HEK293 (cell line): ENCODE results near the gene METTL26.
A peak's percentile ranks its signal among the peaks of the same experiment; 100 is the strongest.

ENCODE experiments used
- BCL11A ChIP-seq: fragments of 450-650 bp; formaldehyde crosslinking; IDR thresholded peaks from 2 replicates; pipeline ENCODE4 v1.5.1; 2016; ENCODE audit warnings: low read depth, missing biosample characterization, missing genetic modification characterization
- GLIS2 ChIP-seq: fragments of 450-650 bp; formaldehyde crosslinking; IDR thresholded peaks from 2 replicates; pipeline ENCODE4 v1.5.1; 2016; ENCODE audit warnings: missing biosample characterization, missing genetic modification characterization
- KLF1 ChIP-seq: fragments of 450-650 bp; formaldehyde crosslinking; IDR thresholded peaks from 2 replicates; pipeline ENCODE4 v1.5.1; 2016; ENCODE audit warnings: missing biosample characterization, missing genetic modification characterization
- KLF9 ChIP-seq: fragments of 450-650 bp; formaldehyde crosslinking; IDR thresholded peaks from 2 replicates; pipeline ENCODE4 v1.5.1; 2016; ENCODE audit warnings: missing biosample characterization, missing genetic modification characterization, low read depth
- MZF1 ChIP-seq: fragments of 450-650 bp; formaldehyde crosslinking; IDR thresholded peaks from 2 replicates; pipeline ENCODE4 v1.5.1; 2017; ENCODE audit warnings: missing biosample characterization, missing genetic modification characterization, borderline replicate concordance
- OSR2 ChIP-seq: fragments of 450-650 bp; formaldehyde crosslinking; IDR thresholded peaks from 2 replicates; pipeline ENCODE4 v1.5.1; 2016; ENCODE audit warnings: missing biosample characterization, missing genetic modification characterization
- PATZ1 ChIP-seq: fragments of 450-650 bp; formaldehyde crosslinking; IDR thresholded peaks from 2 replicates; pipeline ENCODE4 v1.5.1; 2016; ENCODE audit warnings: missing biosample characterization, missing genetic modification characterization
- PRDM10 ChIP-seq: fragments of 450-650 bp; formaldehyde crosslinking; IDR thresholded peaks from 2 replicates; pipeline ENCODE4 v1.5.1; 2016; ENCODE audit warnings: missing biosample characterization, missing genetic modification characterization
- REPIN1 ChIP-seq: fragments of 450-650 bp; formaldehyde crosslinking; IDR thresholded peaks from 2 replicates; pipeline ENCODE4 v1.5.1; 2017; ENCODE audit warnings: missing biosample characterization, missing genetic modification characterization, low read depth
- SP3 ChIP-seq: fragments of 450-650 bp; formaldehyde crosslinking; IDR thresholded peaks from 2 replicates; pipeline ENCODE4 v1.5.1; 2016; ENCODE audit warnings: missing biosample characterization, missing genetic modification characterization
- ZBTB17 ChIP-seq: fragments of 450-650 bp; formaldehyde crosslinking; IDR thresholded peaks from 2 replicates; pipeline ENCODE4 v1.5.1; 2016; ENCODE audit warnings: missing biosample characterization, missing genetic modification characterization
- ZBTB44 ChIP-seq: fragments of 450-650 bp; IDR thresholded peaks from 2 replicates; pipeline ENCODE4 v1.5.1; 2018; ENCODE audit warnings: missing biosample characterization, mild to moderate bottlenecking, missing genetic modification characterization
- ZBTB8A ChIP-seq: fragments of 450-650 bp; formaldehyde crosslinking; IDR thresholded peaks from 2 replicates; pipeline ENCODE4 v1.5.1; 2016; ENCODE audit warnings: missing biosample characterization, missing genetic modification characterization
- ZEB2 ChIP-seq: fragments of 450-650 bp; formaldehyde crosslinking; IDR thresholded peaks from 2 replicates; pipeline ENCODE4 v1.5.1; 2016; ENCODE audit warnings: missing biosample characterization, missing genetic modification characterization
- ZFP37 ChIP-seq: fragments of 450-650 bp; formaldehyde crosslinking; IDR thresholded peaks from 2 replicates; pipeline ENCODE4 v1.5.1; 2016; ENCODE audit warnings: missing biosample characterization, missing genetic modification characterization
- ZFP69B ChIP-seq: fragments of 450-650 bp; formaldehyde crosslinking; IDR thresholded peaks from 2 replicates; pipeline ENCODE4 v1.5.1; 2016; ENCODE audit warnings: missing biosample characterization, missing genetic modification characterization
- ZNF10 ChIP-seq: fragments of 450-650 bp; formaldehyde crosslinking; IDR thresholded peaks from 2 replicates; pipeline ENCODE4 v1.5.1; 2017; ENCODE audit warnings: missing biosample characterization, missing genetic modification characterization
- ZNF133 ChIP-seq: fragments of 450-650 bp; formaldehyde crosslinking; IDR thresholded peaks from 2 replicates; pipeline ENCODE4 v1.5.1; 2016; ENCODE audit warnings: missing biosample characterization, missing genetic modification characterization
- ZNF184 ChIP-seq: fragments of 450-650 bp; IDR thresholded peaks from 2 replicates; pipeline ENCODE4 v1.5.1; 2018; ENCODE audit warnings: missing biosample characterization, mild to moderate bottlenecking, missing genetic modification characterization
- ZNF341 ChIP-seq: fragments of 450-650 bp; formaldehyde crosslinking; IDR thresholded peaks from 2 replicates; pipeline ENCODE4; 2016; ENCODE audit warnings: low read depth, missing biosample characterization, missing genetic modification characterization
- ZNF555 ChIP-seq: fragments of 450-650 bp; formaldehyde crosslinking; conservative IDR thresholded peaks from 2 replicates; pipeline ENCODE4 v1.5.1; 2017; ENCODE audit warnings: missing biosample characterization, mild to moderate bottlenecking, missing genetic modification characterization, inconsistent platforms
- ZNF558 ChIP-seq: fragments of 450-650 bp; formaldehyde crosslinking; IDR thresholded peaks from 2 replicates; pipeline ENCODE4 v1.5.1; 2016; ENCODE audit warnings: missing biosample characterization, missing genetic modification characterization
- ZNF707 ChIP-seq: fragments of 450-650 bp; formaldehyde crosslinking; IDR thresholded peaks from 2 replicates; pipeline ENCODE4 v1.5.1; 2016; ENCODE audit warnings: missing biosample characterization, missing genetic modification characterization
- ZNF837 ChIP-seq: fragments of 450-650 bp; formaldehyde crosslinking; IDR thresholded peaks from 2 replicates; pipeline ENCODE4 v1.5.1; 2016; ENCODE audit warnings: missing biosample characterization, missing genetic modification characterization
- TF ChIP-seq, protein P1 (sequence below): fragments of 450-650 bp; formaldehyde crosslinking; IDR thresholded peaks from 2 replicates; pipeline ENCODE4 v1.5.1; 2016; ENCODE audit warnings: missing biosample characterization, missing genetic modification characterization
- TF ChIP-seq, protein P2 (sequence below): fragments of 450-650 bp; formaldehyde crosslinking; IDR thresholded peaks from 2 replicates; pipeline ENCODE4; 2016; ENCODE audit warnings: missing biosample characterization, missing genetic modification characterization
- TF ChIP-seq, protein P3 (sequence below): fragments of 450-650 bp; formaldehyde crosslinking; IDR thresholded peaks from 2 replicates; pipeline ENCODE4 v1.5.1; 2017; ENCODE audit warnings: missing biosample characterization, missing genetic modification characterization

Gene METTL26

DNA sequence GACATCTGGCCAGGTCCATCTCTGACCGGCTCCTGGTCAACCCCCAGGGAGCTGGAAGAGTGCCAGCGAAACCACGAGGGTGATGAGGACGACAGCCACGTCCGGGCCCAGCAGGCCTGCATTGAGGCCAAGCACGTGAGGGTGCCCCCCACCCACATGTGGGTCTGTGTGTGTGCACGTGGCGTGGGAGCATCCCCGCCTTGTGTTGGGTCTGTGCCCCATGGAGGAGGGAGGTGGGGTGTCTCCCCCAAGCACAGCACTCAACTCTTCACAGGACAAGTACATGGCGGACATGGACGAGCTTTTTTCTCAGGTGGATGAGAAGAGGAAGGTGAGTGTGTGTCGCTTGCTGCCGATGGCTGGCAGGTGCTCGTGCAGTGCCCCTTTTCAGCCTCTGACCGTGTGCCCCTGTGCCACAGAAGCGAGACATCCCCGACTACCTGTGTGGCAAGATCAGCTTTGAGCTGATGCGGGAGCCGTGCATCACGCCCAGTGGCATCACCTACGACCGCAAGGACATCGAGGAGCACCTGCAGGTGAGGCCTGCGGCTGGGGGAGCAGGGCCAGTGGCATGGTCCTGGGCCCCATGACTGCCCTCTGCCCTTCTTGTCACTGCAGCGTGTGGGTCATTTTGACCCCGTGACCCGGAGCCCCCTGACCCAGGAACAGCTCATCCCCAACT lies 45.8 kb upstream of the METTL26 start (continued):
- TF ChIP-seq PATZ1 (tag by site-specific recombination) (peak; percentile 97), ZBTB44 (tag by site-specific recombination) (0 out of 2 replicates have a peak, but pooled peaks have one; percentile 47), ZFP69B (tag by site-specific recombination) (peak; percentile 80), ZNF707 (tag by site-specific recombination) (no peak), ZFP37 (no peak), ZNF184 (tag by site-specific recombination) (peak; percentile 7; the same call in 1 of the 2 replicates), ZNF341 (peak; percentile 21), BCL11A (peak; percentile 85), ZBTB8A (peak; percentile 77), ZBTB17 (tag by site-specific recombination) (peak; percentile 51; the same call in 1 of the 2 replicates), ZNF133 (no peak), ZNF558 (tag by site-specific recombination) (no peak), SP3 (tag by site-specific recombination) (peak; percentile 13; the same call in 1 of the 2 replicates), KLF9 (tag by site-specific recombination) (0 out of 2 replicates have a peak, but pooled peaks have one; percentile 38), MZF1 (peak; percentile 51; the same call in 1 of the 2 replicates), REPIN1 (0 out of 2 replicates have a peak, but pooled peaks have one; percentile 8), KLF1 (tag by site-specific recombination) (peak; percentile 72), ZEB2 (tag by site-specific recombination) (peak; percentile 87; the same call in 1 of the 2 replicates), ZNF837 (peak; percentile 97), GLIS2 (tag by site-specific recombination) (peak; percentile 96), ZNF555 (no peak), PRDM10 (tag by site-specific recombination) (peak; percentile 78), ZNF10 (tag by site-specific recombination) (peak; percentile 43), OSR2 (tag by site-specific recombination) (peak; percentile 75)
- TF ChIP-seq, protein P1, sequence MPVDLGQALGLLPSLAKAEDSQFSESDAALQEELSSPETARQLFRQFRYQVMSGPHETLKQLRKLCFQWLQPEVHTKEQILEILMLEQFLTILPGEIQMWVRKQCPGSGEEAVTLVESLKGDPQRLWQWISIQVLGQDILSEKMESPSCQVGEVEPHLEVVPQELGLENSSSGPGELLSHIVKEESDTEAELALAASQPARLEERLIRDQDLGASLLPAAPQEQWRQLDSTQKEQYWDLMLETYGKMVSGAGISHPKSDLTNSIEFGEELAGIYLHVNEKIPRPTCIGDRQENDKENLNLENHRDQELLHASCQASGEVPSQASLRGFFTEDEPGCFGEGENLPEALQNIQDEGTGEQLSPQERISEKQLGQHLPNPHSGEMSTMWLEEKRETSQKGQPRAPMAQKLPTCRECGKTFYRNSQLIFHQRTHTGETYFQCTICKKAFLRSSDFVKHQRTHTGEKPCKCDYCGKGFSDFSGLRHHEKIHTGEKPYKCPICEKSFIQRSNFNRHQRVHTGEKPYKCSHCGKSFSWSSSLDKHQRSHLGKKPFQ = peak; percentile 11; the same call in 1 of the 2 replicates
- TF ChIP-seq, protein P2, sequence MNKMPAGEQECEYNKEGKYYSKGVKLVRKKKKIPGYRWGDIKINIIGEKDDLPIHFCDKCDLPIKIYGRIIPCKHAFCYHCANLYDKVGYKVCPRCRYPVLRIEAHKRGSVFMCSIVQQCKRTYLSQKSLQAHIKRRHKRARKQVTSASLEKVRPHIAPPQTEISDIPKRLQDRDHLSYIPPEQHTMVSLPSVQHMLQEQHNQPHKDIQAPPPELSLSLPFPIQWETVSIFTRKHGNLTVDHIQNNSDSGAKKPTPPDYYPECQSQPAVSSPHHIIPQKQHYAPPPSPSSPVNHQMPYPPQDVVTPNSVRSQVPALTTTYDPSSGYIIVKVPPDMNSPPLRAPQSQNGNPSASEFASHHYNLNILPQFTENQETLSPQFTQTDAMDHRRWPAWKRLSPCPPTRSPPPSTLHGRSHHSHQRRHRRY (tag by site-specific recombination) = peak; percentile 36
- TF ChIP-seq, protein P3, sequence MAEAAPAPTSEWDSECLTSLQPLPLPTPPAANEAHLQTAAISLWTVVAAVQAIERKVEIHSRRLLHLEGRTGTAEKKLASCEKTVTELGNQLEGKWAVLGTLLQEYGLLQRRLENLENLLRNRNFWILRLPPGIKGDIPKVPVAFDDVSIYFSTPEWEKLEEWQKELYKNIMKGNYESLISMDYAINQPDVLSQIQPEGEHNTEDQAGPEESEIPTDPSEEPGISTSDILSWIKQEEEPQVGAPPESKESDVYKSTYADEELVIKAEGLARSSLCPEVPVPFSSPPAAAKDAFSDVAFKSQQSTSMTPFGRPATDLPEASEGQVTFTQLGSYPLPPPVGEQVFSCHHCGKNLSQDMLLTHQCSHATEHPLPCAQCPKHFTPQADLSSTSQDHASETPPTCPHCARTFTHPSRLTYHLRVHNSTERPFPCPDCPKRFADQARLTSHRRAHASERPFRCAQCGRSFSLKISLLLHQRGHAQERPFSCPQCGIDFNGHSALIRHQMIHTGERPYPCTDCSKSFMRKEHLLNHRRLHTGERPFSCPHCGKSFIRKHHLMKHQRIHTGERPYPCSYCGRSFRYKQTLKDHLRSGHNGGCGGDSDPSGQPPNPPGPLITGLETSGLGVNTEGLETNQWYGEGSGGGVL (tag by site-specific recombination) = peak; percentile 45
